Measurements from ENCODE around the gene DLEC1.
"Not testable (repeated sequence)": the region's sequence is repeated elsewhere in the genome, so short reads cannot be mapped to it uniquely, and the experiment has no call there.

DLEC1 gene

GRCh38 chr3:38082296-38082695 lies 43.3 kb downstream of the DLEC1 start:
- H3K4me3 ChIP-seq (ENCODE audit: low read length, poor library complexity, severe bottlenecking); H3K4me2 ChIP-seq (ENCODE audit: low read depth, low read length, poor library complexity, severe bottlenecking); H3K79me2 ChIP-seq (ENCODE audit: insufficient read depth, low read length); H3K9me2 ChIP-seq (replicated peaks; ENCODE audit: low read depth, low read length); H3K9ac ChIP-seq (ENCODE audit: low read depth, low read length, poor library complexity, severe bottlenecking); H4K20me1 ChIP-seq (ENCODE audit: insufficient read depth, low read length, poor library complexity, severe bottlenecking); H3F3A ChIP-seq (ENCODE audit: low read depth); H2AFZ ChIP-seq (ENCODE audit: low read length); H3K9me3 ChIP-seq (ENCODE audit: insufficient read depth, low read depth, low read length); H3K36me3 ChIP-seq (ENCODE audit: insufficient read depth, low read length); H3K27me3 ChIP-seq (ENCODE audit: insufficient read depth, low read length, poor library complexity, severe bottlenecking); H3K4me1 ChIP-seq (ENCODE audit: insufficient read depth, low read length, poor library complexity, severe bottlenecking): not testable (repeated sequence)

DNA sequence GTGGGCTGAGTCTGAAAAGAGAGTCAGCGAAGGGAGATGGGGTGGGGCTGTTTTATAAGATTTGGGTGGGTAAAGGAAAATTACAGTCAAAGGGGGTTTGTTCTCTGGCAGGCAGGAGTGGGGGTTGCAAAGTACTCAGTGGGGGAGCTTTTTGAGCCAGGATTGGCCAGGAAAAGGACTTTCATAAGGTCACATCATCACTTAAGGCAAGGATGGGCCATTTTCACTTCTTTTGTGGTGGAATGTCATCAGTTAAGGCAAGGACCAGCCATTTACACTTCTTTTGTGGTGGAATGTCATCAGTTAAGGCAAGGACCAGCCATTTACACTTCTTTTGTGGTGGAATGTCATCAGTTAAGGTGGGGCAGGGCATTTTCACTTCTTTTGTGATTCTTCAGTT lies 44.2 kb downstream of the DLEC1 start:
- H3F3A ChIP-seq (ENCODE audit: low read depth) = not testable (repeated sequence)

DNA sequence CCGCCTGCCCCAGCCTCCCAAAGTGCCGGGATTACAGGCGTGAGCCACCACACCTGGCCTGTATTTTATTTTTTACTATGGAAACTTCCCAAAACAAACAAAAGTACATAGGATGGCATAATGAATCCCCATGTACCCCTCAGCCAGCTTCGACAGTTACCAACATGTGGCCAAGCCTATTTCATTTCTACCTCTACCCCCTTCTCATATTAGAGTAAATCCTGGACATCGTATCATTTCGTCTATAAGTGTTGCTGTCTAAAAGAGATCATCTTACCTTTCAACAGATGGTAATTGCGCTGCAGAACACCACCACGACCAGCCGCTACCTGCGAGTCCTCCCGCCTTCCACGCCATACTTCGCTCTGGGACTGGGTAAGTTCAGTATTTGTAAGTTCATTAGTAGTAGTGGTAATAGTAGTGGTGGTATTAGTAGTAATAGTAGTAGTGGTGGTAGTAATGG lies 44.9 kb downstream of the DLEC1 start:
- Histone ChIP-seq H3K9ac (ENCODE audit: low read depth, low read length, poor library complexity, severe bottlenecking) (no peak overlapping the region), H3K9me3 (ENCODE audit: insufficient read depth, low read depth, low read length) (peaks cover 3% of the 10 kb centered on the region; the same call in 1 of the 2 replicates), H4K20me1 (ENCODE audit: insufficient read depth, low read length, poor library complexity, severe bottlenecking) (no peaks in the 10 kb centered on the region), H3K4me3 (ENCODE audit: low read length, poor library complexity, severe bottlenecking) (no peak overlapping the region), H3K4me2 (ENCODE audit: low read depth, low read length, poor library complexity, severe bottlenecking) (no peak overlapping the region), H3K9me2 (replicated peaks; ENCODE audit: low read depth, low read length) (no peaks in the 10 kb centered on the region), H2AFZ (ENCODE audit: low read length) (no peak overlapping the region), H3K4me1 (ENCODE audit: insufficient read depth, low read length, poor library complexity, severe bottlenecking) (no peaks in the 10 kb centered on the region), H3K36me3 (ENCODE audit: insufficient read depth, low read length) (no peaks in the 10 kb centered on the region), H3K79me2 (ENCODE audit: insufficient read depth, low read length) (no peaks in the 10 kb centered on the region), H3K27me3 (ENCODE audit: insufficient read depth, low read length, poor library complexity, severe bottlenecking) (no peaks in the 10 kb centered on the region), H3F3A (ENCODE audit: low read depth) (peaks cover 7% of the 10 kb centered on the region)
- no peak for TF ChIP-seq EZH2phosphoT487 (IDR thresholded peaks at IDR 0.05; ENCODE audit: borderline replicate concordance)

More for the DNA sequence above, 44.2 kb downstream of the DLEC1 start:
- H3K27me3 ChIP-seq (ENCODE audit: insufficient read depth, low read length, poor library complexity, severe bottlenecking); H2AFZ ChIP-seq (ENCODE audit: low read length); H3K9me3 ChIP-seq (ENCODE audit: insufficient read depth, low read depth, low read length); H4K20me1 ChIP-seq (ENCODE audit: insufficient read depth, low read length, poor library complexity, severe bottlenecking); H3K79me2 ChIP-seq (ENCODE audit: insufficient read depth, low read length); H3K9me2 ChIP-seq (replicated peaks; ENCODE audit: low read depth, low read length); H3K4me3 ChIP-seq (ENCODE audit: low read length, poor library complexity, severe bottlenecking); H3K4me2 ChIP-seq (ENCODE audit: low read depth, low read length, poor library complexity, severe bottlenecking); H3K4me1 ChIP-seq (ENCODE audit: insufficient read depth, low read length, poor library complexity, severe bottlenecking); H3K36me3 ChIP-seq (ENCODE audit: insufficient read depth, low read length); H3K9ac ChIP-seq (ENCODE audit: low read depth, low read length, poor library complexity, severe bottlenecking): not testable (repeated sequence)

DNA sequence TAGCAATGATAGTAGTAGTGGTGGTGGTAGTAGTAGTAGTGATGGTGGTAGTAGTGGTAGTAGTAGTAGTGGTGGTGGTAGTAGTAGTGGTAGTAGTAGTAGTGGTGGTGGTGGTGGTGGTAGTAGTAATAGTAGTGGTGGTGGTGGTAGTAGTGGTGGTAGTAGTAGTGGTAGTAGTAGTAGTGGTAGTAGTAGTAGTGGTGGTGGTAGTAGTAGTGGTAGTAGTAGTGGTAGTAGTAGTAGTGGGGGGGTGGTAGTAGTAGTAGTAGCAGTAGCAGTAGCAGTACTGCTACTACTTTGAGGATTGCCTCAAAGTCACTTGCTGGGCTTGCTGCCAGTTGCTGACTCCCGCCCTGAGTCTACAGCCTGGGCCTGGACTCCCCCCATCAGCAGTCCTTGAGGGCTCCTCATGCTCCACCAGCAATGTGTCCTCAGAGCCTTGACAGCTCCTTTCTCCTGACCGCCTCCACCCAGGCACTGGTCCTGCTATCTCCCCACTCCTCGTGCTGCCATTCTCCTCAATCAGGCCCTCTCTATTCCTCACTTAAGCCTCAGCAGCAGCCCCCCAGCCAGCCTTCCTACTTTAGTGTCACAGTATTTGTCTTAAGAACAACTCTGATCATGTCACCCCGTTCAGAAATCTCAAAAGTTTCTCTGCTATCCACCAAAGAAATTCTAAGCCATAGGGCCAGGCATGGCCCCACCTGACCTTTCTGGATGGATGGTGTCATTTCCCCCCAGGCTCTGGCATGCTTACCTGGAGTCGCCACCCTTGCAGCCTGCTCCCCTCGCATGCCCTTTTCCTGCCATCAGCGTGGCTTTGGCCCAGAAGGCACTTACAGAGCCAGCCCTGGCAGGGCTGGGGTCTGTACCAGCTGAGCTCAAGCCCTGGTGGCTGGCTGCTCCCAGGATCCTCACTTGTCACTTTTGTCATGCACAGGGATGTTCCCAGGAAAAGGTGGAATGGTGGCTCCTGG lies 45.6 kb downstream of the DLEC1 start:
- Histone ChIP-seq H2AFZ (ENCODE audit: low read length) (no peak overlapping the region), H3F3A (ENCODE audit: low read depth) (peaks cover 7% of the 10 kb centered on the region), H3K79me2 (ENCODE audit: insufficient read depth, low read length) (no peaks in the 10 kb centered on the region), H4K20me1 (ENCODE audit: insufficient read depth, low read length, poor library complexity, severe bottlenecking) (no peaks in the 10 kb centered on the region), H3K9me3 (ENCODE audit: insufficient read depth, low read depth, low read length) (peaks cover 3% of the 10 kb centered on the region; the same call in 1 of the 2 replicates), H3K4me3 (ENCODE audit: low read length, poor library complexity, severe bottlenecking) (no peak overlapping the region), H3K36me3 (ENCODE audit: insufficient read depth, low read length) (no peaks in the 10 kb centered on the region), H3K27me3 (ENCODE audit: insufficient read depth, low read length, poor library complexity, severe bottlenecking) (no peaks in the 10 kb centered on the region), H3K9ac (ENCODE audit: low read depth, low read length, poor library complexity, severe bottlenecking) (no peak overlapping the region), H3K4me2 (ENCODE audit: low read depth, low read length, poor library complexity, severe bottlenecking) (no peak overlapping the region), H3K4me1 (ENCODE audit: insufficient read depth, low read length, poor library complexity, severe bottlenecking) (no peaks in the 10 kb centered on the region), H3K9me2 (replicated peaks; ENCODE audit: low read depth, low read length) (no peaks in the 10 kb centered on the region)
- TF ChIP-seq EZH2phosphoT487 (IDR thresholded peaks at IDR 0.05; ENCODE audit: borderline replicate concordance) = no peak
- TF ChIP-seq, protein P1, sequence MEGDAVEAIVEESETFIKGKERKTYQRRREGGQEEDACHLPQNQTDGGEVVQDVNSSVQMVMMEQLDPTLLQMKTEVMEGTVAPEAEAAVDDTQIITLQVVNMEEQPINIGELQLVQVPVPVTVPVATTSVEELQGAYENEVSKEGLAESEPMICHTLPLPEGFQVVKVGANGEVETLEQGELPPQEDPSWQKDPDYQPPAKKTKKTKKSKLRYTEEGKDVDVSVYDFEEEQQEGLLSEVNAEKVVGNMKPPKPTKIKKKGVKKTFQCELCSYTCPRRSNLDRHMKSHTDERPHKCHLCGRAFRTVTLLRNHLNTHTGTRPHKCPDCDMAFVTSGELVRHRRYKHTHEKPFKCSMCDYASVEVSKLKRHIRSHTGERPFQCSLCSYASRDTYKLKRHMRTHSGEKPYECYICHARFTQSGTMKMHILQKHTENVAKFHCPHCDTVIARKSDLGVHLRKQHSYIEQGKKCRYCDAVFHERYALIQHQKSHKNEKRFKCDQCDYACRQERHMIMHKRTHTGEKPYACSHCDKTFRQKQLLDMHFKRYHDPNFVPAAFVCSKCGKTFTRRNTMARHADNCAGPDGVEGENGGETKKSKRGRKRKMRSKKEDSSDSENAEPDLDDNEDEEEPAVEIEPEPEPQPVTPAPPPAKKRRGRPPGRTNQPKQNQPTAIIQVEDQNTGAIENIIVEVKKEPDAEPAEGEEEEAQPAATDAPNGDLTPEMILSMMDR (conservative IDR thresholded peaks at IDR 0.05; ENCODE audit: low read length) = no peak

All from Loucy (cell line).